Keratinocyte (primary cell): ENCODE measurements around the gene INSIG1. TPM values are rescaled to one million over a fixed set of nuclear protein-coding genes. Genes with fewer than 3 reads are reported as not detected.

ENCODE experiments used
- DNase-seq: peaks from one replicate; pipeline ENCODE4 v3.0.0-alpha.2; 2011; ENCODE audit warnings: low read depth, missing footprints, low spot score
- FAIRE-seq: peaks from 2 replicates; lab custom pipeline; 2011; peaks lifted over from hg19 to GRCh38; lab: Jason Lieb, UNC
- H2AFZ ChIP-seq: 2 replicates; pipeline ENCODE4 v1.6.0; 2012; ENCODE audit warnings: low read length, control low read depth, inconsistent platforms; ENCODE audit not compliant: control insufficient read depth
- H3K27ac ChIP-seq: 2 replicates; pipeline ENCODE4 v1.5.1; 2011; ENCODE audit warnings: low read length; ENCODE audit not compliant: control insufficient read depth, insufficient read depth
- H3K27me3 ChIP-seq: 3 replicates; pipeline ENCODE4 v1.6.0; 2011; ENCODE audit warnings: low read length; ENCODE audit not compliant: control insufficient read depth, insufficient read depth; ENCODE audit errors: extremely low read depth
- H3K36me3 ChIP-seq, 2 experiments: 2 replicates in 1 of 2; 3 replicates in 1 of 2; pipeline ENCODE4 v1.5.1; 2011; ENCODE audit warnings: low read length in 2 of 2, mild to moderate bottlenecking in 1 of 2; ENCODE audit not compliant: control insufficient read depth in 2 of 2, insufficient read depth in 2 of 2; ENCODE audit errors: extremely low read depth in 1 of 2
- H3K4me1 ChIP-seq: 3 replicates; pipeline ENCODE4 v1.5.1; 2011; ENCODE audit warnings: low read length; ENCODE audit not compliant: control insufficient read depth, insufficient read depth; ENCODE audit errors: extremely low read depth
- H3K4me2 ChIP-seq: 3 replicates; pipeline ENCODE4 v1.6.0; 2011; ENCODE audit warnings: low read depth, low read length; ENCODE audit not compliant: control insufficient read depth, insufficient read depth; ENCODE audit errors: extremely low read depth
- H3K4me3 ChIP-seq, 3 experiments: fragments of 200-600 bp in 1 of 3; sonication (generic) in 1 of 3; 2 replicates in 2 of 3; 3 replicates in 1 of 3; pipeline ENCODE4 v1.5.1; 2011 to 2016; ENCODE audit warnings: low read length in 3 of 3, mild to moderate bottlenecking in 3 of 3, control low read depth in 2 of 3, inconsistent platforms in 1 of 3, low read depth in 1 of 3, mixed read lengths in 1 of 3, mixed run types in 1 of 3, moderate library complexity in 1 of 3; ENCODE audit not compliant: control insufficient read depth in 2 of 3, insufficient read depth in 2 of 3; ENCODE audit errors: extremely low read depth in 1 of 3
- H3K79me2 ChIP-seq: 2 replicates; pipeline ENCODE4 v1.6.0; 2012; ENCODE audit warnings: low read length; ENCODE audit not compliant: control insufficient read depth, insufficient read depth
- H3K9ac ChIP-seq: 3 replicates; pipeline ENCODE4 v1.6.0; 2011; ENCODE audit warnings: low read length; ENCODE audit not compliant: control insufficient read depth, insufficient read depth; ENCODE audit errors: extremely low read depth
- H3K9me1 ChIP-seq: 3 replicates; pipeline ENCODE4 v1.6.0; 2011; ENCODE audit warnings: low read length; ENCODE audit not compliant: control insufficient read depth, insufficient read depth; ENCODE audit errors: extremely low read depth
- H3K9me3 ChIP-seq: 2 replicates; pipeline ENCODE4 v1.5.1; 2012; ENCODE audit warnings: low read depth, low read length; ENCODE audit not compliant: control insufficient read depth
- H4K20me1 ChIP-seq: 3 replicates; pipeline ENCODE4 v1.6.0; 2011; ENCODE audit warnings: low read length; ENCODE audit not compliant: control insufficient read depth, insufficient read depth; ENCODE audit errors: extremely low read depth
- EZH2 ChIP-seq: IDR thresholded peaks from one replicate; pipeline ENCODE4 v1.6.1; 2012; ENCODE audit warnings: inconsistent platforms, mild to moderate bottlenecking, low read length, moderate library complexity
- dilution Hi-C: fragments of 300-500 bp; cut with MboI; formaldehyde crosslinking; loops from one replicate; pipeline ENCODE4 v1.7.0; 2020; ENCODE audit warnings: low sequenced_read_pairs; ENCODE audit not compliant: extremely low pct_ligation_motif_present
- polyA plus RNA-seq, 5 experiments: library from polyadenylated mRNA; depleted of rRNA in 3 of 5; stranded (reverse) in 3 of 5; stranded (forward) in 1 of 5; unstranded in 1 of 5; fragments of >200 nt; gene quantifications; 1 replicate in 1 of 5; 2 replicates in 3 of 5; 3 replicates in 1 of 5; pipeline versions ENCODE4 v1.2.1 to v1.2.3, GENCODE V29; 2011 to 2012; ENCODE audit warnings: missing spikeins in 2 of 5, low read depth in 1 of 5, low replicate concordance in 1 of 5
- TF ChIP-seq, protein P1 (sequence below), 3 experiments: IDR thresholded peaks in 1 of 3; conservative IDR thresholded peaks in 1 of 3; optimal IDR thresholded peaks in 1 of 3; 2 replicates in 2 of 3; 3 replicates in 1 of 3; pipeline versions ENCODE3 to v1.5.1; 2011; ENCODE audit warnings: low read length in 3 of 3, mild to moderate bottlenecking in 3 of 3, moderate library complexity in 2 of 3, control low read depth in 1 of 3, inconsistent platforms in 1 of 3; ENCODE audit not compliant: insufficient read depth in 2 of 3; ENCODE audit errors: extremely low read depth in 1 of 3

The INSIG1 gene
- polyA plus RNA-seq, 1 donor (not counting 4 experiments of a cell fraction or from before 2014, with no cell fraction given): 104 TPM

- Histone ChIP-seq H3K9ac (no peak overlapping the region), H3K36me3 (no peaks in the 10 kb centered on the region), H4K20me1 (no peaks in the 10 kb centered on the region), H3K27me3 (peaks cover 9% of the 10 kb centered on the region), H3K9me1 (no peaks in the 10 kb centered on the region), H3K4me1 (peaks cover 6% of the 10 kb centered on the region), H3K4me2 (no peak overlapping the region), H3K79me2 (no peaks in the 10 kb centered on the region), H3K4me3 (no peak overlapping the region), H2AFZ (no peak overlapping the region), H3K9me3 (no peaks in the 10 kb centered on the region), H3K27ac (no peak overlapping the region)
- dilution Hi-C loops: no loop called here
- DNase-seq (no peak), FAIRE-seq (no peak)
- no peak for TF ChIP-seq EZH2
- TF ChIP-seq, protein P1, sequence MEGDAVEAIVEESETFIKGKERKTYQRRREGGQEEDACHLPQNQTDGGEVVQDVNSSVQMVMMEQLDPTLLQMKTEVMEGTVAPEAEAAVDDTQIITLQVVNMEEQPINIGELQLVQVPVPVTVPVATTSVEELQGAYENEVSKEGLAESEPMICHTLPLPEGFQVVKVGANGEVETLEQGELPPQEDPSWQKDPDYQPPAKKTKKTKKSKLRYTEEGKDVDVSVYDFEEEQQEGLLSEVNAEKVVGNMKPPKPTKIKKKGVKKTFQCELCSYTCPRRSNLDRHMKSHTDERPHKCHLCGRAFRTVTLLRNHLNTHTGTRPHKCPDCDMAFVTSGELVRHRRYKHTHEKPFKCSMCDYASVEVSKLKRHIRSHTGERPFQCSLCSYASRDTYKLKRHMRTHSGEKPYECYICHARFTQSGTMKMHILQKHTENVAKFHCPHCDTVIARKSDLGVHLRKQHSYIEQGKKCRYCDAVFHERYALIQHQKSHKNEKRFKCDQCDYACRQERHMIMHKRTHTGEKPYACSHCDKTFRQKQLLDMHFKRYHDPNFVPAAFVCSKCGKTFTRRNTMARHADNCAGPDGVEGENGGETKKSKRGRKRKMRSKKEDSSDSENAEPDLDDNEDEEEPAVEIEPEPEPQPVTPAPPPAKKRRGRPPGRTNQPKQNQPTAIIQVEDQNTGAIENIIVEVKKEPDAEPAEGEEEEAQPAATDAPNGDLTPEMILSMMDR (optimal IDR thresholded peaks at IDR 0.05 in 1 of 3, IDR thresholded peaks at IDR 0.05 in 1 of 3, conservative IDR thresholded peaks at IDR 0.05 in 1 of 3; ENCODE audit: extremely low read depth in 1 of 3, insufficient read depth in 2 of 3, low read length in 3 of 3): no peak
Measured at GRCh38 chr7:155255621-155256020, 42.1 kb upstream of the INSIG1 start.

- no peaks in the 10 kb centered on the region for H4K20me1 ChIP-seq
- no peak overlapping the region for H3K4me2 ChIP-seq
- TF ChIP-seq, protein P1 (optimal IDR thresholded peaks at IDR 0.05 in 1 of 3, IDR thresholded peaks at IDR 0.05 in 1 of 3, conservative IDR thresholded peaks at IDR 0.05 in 1 of 3; ENCODE audit: extremely low read depth in 1 of 3, insufficient read depth in 2 of 3, low read length in 3 of 3): no peak
- TF ChIP-seq EZH2: no peak
- no peaks in the 10 kb centered on the region for H3K79me2 ChIP-seq
- no peaks in the 10 kb centered on the region for H3K36me3 ChIP-seq
- FAIRE-seq (no peak), DNase-seq (no peak)
- H3K9me3 ChIP-seq: no peaks in the 10 kb centered on the region
- dilution Hi-C loops: no loop called here
- no peak overlapping the region for H2AFZ ChIP-seq
- H3K27me3 ChIP-seq: peaks cover 9% of the 10 kb centered on the region
- H3K9ac ChIP-seq: no peak overlapping the region
- H3K27ac ChIP-seq: no peak overlapping the region
- H3K4me1 ChIP-seq: peaks cover 6% of the 10 kb centered on the region
- no peak overlapping the region for H3K4me3 ChIP-seq
- no peaks in the 10 kb centered on the region for H3K9me1 ChIP-seq
Measured at GRCh38 chr7:155256081-155256760, 41.5 kb upstream of the INSIG1 start.
